Stimulated activated CD4-positive, alpha-beta T cell treated with anti-CD3 and anti-CD28 coated beads, Interleukin-4, amount 100 ng/mL, for 1 hour (primary cell): ENCODE results near the gene CALR.
"Not testable (repeated sequence)": the region's sequence is repeated elsewhere in the genome, so short reads cannot be mapped to it uniquely, and the experiment has no call there.

ENCODE experiments used
- DNase-seq: peaks from one replicate; pipeline ENCODE4 v3.0.0-alpha.2; 2020

The CALR gene

DNA sequence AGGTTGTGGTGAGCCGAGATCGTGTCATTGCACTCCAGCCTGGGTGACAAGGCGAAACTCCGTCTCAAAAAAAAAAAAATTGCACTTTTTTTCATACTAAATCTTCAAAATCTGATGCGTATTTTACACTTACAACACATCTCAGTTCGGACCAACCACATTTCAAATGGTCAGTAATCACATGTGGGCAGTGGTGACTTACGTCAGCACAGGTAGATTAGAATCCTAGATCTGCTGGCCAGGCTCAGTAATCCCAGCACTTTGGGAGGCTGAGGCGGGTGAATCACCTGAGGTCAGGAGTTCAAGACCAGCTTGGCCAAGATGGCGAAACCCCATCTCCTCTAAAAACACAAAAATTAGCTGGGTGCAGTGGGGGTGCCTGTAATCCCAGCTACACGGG lies 3.3 kb upstream of the CALR start:
- no peak for DNase-seq

DNA sequence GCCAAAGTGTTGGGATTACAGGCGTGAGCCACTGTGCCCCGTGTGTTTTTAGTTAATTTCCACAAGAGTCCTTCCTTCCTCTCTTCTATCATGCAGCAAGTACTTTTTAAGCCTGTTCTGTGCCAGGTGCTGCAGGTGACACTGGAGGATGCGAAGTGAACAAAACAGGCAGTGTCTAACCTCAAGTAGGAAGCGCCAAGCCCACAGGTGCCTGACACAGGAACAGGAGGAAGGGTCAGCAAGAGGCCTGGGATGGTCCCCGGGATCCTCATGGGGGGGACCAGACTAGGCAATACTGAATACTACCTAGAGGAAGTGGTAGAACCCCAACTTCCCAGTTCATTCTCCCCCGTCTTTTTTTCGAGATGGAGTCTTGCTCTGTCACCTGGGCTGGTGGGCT lies 1.8 kb upstream of the CALR start:
- DNase-seq, result no peak

- no peak for DNase-seq
Observed at GRCh38 chr19:12937093-12937926, 1.1 kb upstream of the CALR start.

- peak; percentile 45 for DNase-seq
Observed at GRCh38 chr19:12938779-12939601, 581 bp downstream of the CALR start.

- no peak for DNase-seq
Observed at GRCh38 chr19:12939975-12940423, 1.6 kb downstream of the CALR start.

DNA sequence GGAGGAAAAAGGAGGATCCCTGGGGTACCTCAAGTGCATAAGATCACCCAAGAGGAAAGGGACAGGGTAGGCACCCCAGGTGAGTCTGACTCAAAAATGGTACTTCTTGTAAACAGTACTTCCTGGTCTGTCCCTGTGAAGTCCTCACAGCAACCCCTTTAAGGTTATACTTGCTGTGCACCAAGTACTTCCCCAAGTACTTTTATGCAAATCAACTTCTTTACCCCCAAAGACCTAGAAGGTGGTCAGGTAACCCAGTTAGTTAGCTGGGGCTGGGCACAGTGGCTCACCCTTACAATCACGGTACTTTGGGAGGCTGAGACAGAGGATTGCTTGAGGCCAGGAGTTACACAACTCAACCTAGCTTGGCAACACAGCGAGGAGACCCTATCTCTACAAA lies 2.5 kb downstream of the CALR start:
- DNase-seq, result no peak

DNA sequence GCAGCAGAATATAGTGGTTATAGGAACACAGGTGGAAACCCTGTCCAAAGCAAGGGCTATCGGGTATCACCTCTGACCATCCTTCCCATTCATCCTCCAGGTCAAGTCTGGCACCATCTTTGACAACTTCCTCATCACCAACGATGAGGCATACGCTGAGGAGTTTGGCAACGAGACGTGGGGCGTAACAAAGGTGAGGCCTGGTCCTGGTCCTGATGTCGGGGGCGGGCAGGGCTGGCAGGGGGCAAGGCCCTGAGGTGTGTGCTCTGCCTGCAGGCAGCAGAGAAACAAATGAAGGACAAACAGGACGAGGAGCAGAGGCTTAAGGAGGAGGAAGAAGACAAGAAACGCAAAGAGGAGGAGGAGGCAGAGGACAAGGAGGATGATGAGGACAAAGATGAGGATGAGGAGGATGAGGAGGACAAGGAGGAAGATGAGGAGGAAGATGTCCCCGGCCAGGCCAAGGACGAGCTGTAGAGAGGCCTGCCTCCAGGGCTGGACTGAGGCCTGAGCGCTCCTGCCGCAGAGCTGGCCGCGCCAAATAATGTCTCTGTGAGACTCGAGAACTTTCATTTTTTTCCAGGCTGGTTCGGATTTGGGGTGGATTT lies 5.1 kb downstream of the CALR start:
- DNase-seq, result no peak

DNA sequence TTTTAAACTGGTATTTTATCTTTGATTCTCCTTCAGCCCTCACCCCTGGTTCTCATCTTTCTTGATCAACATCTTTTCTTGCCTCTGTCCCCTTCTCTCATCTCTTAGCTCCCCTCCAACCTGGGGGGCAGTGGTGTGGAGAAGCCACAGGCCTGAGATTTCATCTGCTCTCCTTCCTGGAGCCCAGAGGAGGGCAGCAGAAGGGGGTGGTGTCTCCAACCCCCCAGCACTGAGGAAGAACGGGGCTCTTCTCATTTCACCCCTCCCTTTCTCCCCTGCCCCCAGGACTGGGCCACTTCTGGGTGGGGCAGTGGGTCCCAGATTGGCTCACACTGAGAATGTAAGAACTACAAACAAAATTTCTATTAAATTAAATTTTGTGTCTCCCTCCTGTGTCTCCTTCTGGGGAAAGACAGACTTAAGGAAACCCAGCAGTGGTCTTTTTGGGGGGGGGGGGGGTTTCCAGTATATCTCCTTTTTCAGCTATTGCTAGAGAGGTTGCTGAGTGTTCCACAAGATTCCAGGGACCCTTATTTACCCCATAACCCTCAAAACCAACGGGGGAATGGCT lies 5.8 kb downstream of the CALR start:
- no peak for DNase-seq

DNA sequence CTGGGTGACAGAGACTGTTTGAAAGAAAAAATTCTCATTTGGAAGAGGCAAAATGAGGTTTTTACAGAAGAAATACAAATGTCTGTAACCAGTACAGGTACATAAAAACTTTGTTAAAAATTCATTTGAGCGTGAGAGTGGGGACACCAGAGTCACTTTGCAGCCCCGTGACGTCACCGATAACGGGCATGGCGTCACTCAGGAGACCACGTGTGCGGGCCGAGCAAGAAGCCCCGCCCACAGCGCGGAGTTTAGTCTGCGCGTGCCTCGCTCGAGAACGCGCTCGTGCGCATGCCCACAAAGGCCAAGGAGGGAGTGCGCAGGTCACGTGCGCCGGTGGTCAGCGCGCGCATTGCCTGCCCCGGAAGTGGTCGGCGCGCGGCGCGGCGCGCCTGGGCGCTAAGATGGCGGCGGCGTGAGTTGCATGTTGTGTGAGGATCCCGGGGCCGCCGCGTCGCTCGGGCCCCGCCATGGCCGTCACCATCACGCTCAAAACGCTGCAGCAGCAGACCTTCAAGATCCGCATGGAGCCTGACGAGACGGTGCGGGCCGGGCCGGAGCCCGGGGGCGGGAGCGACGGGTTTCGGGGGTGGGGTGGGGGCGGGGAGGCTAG lies 7.2 kb downstream of the CALR start, which contains the start of gene RAD23A:
Gene RAD23A, plus strand, starts transcription at position 384 of the 613 bp plus-strand sequence. Its CDS starts 87 bp downstream, at position 471.
- DNase-seq, result peak; percentile 99

DNA sequence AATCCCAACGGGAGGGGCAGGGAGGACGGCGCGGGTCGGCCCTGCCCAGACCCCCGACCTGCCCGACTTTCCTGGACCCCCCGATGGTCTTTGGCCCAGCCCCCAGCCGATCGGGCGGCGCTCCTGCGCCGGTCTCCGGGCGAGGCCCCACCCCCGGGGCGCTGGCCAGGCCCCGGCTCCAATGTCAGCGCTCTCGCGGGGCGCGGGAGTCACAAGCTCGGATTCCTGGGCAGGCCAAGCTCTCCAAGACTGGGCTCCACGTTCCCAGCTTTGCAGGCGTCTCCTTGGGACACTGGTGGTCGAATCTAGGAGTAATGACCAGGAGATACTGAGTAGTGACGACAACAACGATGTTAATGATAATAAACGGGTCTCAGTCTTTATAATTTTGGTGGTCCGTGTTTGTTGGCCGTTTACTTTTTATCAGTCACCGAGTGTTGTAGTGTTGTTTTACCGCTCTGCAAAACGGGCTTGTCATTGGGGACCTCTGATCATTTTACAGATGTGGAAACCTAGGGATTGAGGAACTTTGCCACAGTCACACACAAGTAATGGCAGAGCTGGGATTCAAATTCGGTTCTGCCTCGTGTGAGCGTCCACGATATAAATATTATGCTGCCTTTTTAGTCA lies 7.8 kb downstream of the CALR start:
- DNase-seq, result peak; percentile 57

- DNase-seq, result no peak
Observed at GRCh38 chr19:12946731-12947496, 8.5 kb downstream of the CALR start.

- DNase-seq, result no peak
Observed at GRCh38 chr19:12947702-12948611, 9.5 kb downstream of the CALR start.

- DNase-seq, result no peak
Observed at GRCh38 chr19:12948612-12949362, 10.4 kb downstream of the CALR start.

DNA sequence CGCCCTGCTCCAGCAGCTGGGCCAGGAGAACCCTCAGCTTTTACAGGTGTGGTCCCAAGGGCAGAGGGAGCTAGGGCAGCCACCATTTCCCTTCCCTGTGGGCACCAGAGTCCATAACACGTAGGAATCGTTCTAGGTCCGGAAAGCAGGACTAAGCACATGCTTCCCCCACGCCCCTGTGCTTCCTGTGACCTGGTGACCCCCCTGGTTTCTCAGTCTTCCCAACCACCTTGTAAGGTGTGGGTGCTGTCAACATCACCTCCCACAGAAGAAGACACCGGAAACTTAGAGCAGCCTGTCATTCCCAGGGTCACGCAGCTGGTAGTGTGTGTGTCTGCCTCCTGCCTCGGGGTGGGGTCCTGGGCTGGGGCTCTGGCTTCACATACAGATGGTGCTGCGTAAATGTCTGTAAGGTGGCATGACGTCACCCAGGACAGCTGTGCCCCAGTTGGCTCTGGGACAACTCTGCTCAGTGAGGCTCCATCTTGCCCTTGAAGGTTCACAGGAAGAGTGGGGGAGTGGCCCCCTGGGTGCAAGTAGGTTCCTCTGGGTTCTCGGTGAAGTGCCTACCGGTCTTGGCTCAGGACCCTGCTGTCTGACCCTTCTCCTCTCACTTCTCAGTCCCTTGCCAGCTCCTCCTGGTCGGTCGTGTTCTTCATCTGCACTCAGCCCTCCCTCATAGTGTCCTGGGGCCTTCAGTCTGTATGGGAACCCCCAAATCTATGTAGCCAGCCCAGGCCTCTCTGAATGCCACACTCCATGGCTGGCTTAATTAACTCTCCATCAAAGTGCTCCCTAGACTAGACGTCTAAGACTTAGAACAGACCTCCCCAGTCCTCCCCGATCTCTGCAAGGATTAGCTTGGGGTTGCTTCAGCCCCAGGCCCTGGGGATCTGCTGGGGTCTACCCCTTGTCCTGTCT lies 11.2 kb downstream of the CALR start:
- DNase-seq, result no peak

GRCh38 chr19:12952050-12952449 lies 13.6 kb downstream of the CALR start:
- not testable (repeated sequence) for DNase-seq

- DNase-seq, result no peak
Observed at GRCh38 chr19:12952488-12953137, 14.2 kb downstream of the CALR start.

DNA sequence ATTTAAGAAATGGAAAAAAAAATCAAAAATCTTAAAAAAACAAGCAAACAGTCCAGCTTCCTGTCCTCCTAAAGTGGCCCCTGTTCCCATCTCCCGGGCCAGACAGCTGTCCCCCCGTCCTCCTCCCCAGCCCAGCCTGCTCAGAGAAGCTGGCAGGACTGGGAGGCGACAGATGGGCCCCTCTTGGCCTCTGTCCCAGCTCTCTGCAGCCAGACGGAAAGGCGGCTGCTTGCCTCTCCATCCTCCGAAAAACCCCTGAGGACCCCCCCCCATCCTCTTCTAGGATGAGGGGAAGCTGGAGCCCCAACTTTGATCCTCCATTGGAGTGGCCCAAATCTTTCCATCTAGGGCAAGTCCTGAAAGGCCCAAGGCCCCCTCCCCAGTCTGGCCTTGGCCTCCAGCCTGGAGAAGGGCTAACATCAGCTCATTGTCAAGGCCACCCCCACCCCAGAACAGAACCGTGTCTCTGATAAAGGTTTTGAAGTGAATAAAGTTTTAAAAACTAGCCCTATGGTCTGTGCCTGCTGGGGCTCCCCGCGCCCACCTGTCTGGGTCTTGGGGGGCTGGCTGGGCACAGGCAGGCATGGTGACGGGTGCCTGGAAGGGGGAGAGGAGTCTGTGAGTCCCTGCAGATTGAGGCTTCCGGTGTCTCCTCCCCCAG lies 14.9 kb downstream of the CALR start:
- DNase-seq, result no peak
